GM18907 (cell line): Measurements from ENCODE around the gene NFAT5.
"Not testable (repeated sequence)": the region's sequence is repeated elsewhere in the genome, so short reads cannot be mapped to it uniquely, and the experiment has no call there.

ENCODE experiments used
- ATAC-seq: cut with Tn5 transposase; IDR thresholded peaks from one replicate; pipeline ENCODE4 v1.9.1; 2021; ENCODE audit warnings: mild to moderate bottlenecking, moderate library complexity; ENCODE audit not compliant: unreplicated experiment

The NFAT5 gene

GRCh38 chr16:69636563-69637146 is 70.9 kb downstream of the NFAT5 start:
- not testable (repeated sequence) for ATAC-seq

GRCh38 chr16:69637206-69637865 is 71.6 kb downstream of the NFAT5 start:
- ATAC-seq = not testable (repeated sequence)

GRCh38 chr16:69643997-69644396 is 78.2 kb downstream of the NFAT5 start:
- ATAC-seq = not testable (repeated sequence)

GRCh38 chr16:69644790-69645189 is 79.0 kb downstream of the NFAT5 start:
- no peak for ATAC-seq

- no peak for ATAC-seq
These were observed 81.3 kb downstream of the NFAT5 start for GRCh38 chr16:69647020-69647419.

- no peak for ATAC-seq
These were observed 85.5 kb downstream of the NFAT5 start for GRCh38 chr16:69651217-69651616.

GRCh38 chr16:69654280-69654931 is 88.6 kb downstream of the NFAT5 start:
- ATAC-seq = no peak

- no peak for ATAC-seq
These were observed 94.4 kb downstream of the NFAT5 start for GRCh38 chr16:69660166-69660565.

- ATAC-seq = no peak
These were observed 97.1 kb downstream of the NFAT5 start for GRCh38 chr16:69662901-69663300.

GRCh38 chr16:69663846-69664245 is 98.1 kb downstream of the NFAT5 start:
- ATAC-seq = no peak

GRCh38 chr16:69669577-69669976 is 103.8 kb downstream of the NFAT5 start:
- no peak for ATAC-seq

GRCh38 chr16:69672315-69672997 is 106.7 kb downstream of the NFAT5 start:
- ATAC-seq = no peak

GRCh38 chr16:69672998-69673713 is 107.4 kb downstream of the NFAT5 start:
- no peak for ATAC-seq

GRCh38 chr16:69680358-69680757 is 114.6 kb downstream of the NFAT5 start:
- no peak for ATAC-seq

GRCh38 chr16:69688589-69688988 is 122.8 kb downstream of the NFAT5 start:
- no peak for ATAC-seq

GRCh38 chr16:69691980-69692911 is 126.5 kb downstream of the NFAT5 start:
- no peak for ATAC-seq

GRCh38 chr16:69693916-69694315 is 128.2 kb downstream of the NFAT5 start:
- ATAC-seq = no peak

- ATAC-seq = no peak
These were observed 132.6 kb downstream of the NFAT5 start for GRCh38 chr16:69698404-69698803.

GRCh38 chr16:69699915-69700314 is 134.1 kb downstream of the NFAT5 start:
- ATAC-seq = no peak

GRCh38 chr16:69701452-69701851 is 135.7 kb downstream of the NFAT5 start:
- no peak for ATAC-seq
